HepG2 (cell line): ENCODE results near the gene UBE2N. TPM values are rescaled to one million over a fixed set of nuclear protein-coding genes. Genes with fewer than 3 reads are reported as not detected.

Experiments
- ATAC-seq: fragments of 200-7000 bp; cut with Tn5 transposase; 3 replicates; pipeline ENCODE4 v1.9.1; 2020; ENCODE audit warnings: mild to moderate bottlenecking, moderate library complexity
- BruUV-seq: library from RNA; stranded (reverse); fragments of 400-500 nt; replicated peaks from 2 replicates; lab custom pipeline; 2021; lab: Mats Ljungman, UMichigan
- CTCF ChIA-PET: fragments of 300-600 bp; formaldehyde crosslinking; extraction: SDS; loops from one replicate; lab custom pipeline; 2021; ENCODE audit warnings: low total read pairs, inconsistent platforms, low intra/inter-chr PET ratio; lab: Yijun Ruan, JAX
- POLR2A ChIA-PET: fragments of 350-600 bp; sonication (Branson Sonifier 250); formaldehyde crosslinking; loops from one replicate; lab custom pipeline; 2020; ENCODE audit warnings: antibody characterized with exemption, inconsistent platforms; lab: Yijun Ruan, JAX
- DNase-seq: peaks from one replicate; pipeline ENCODE4 v3.0.0-alpha.2; 2015; ENCODE audit warnings: low spot score
- FAIRE-seq: peaks from 3 replicates; lab custom pipeline; 2011; peaks lifted over from hg19 to GRCh38; lab: Jason Lieb, UNC
- H2AFZ ChIP-seq: one replicate; pipeline ENCODE4 v1.6.1; 2011; ENCODE audit warnings: low read length, inconsistent platforms
- H3K27ac ChIP-seq: fragments of 300-600 bp; 3 replicates; pipeline ENCODE4 v1.8.0; 2011; ENCODE audit warnings: mixed run types, mild to moderate bottlenecking, mixed read lengths, low read length, inconsistent platforms; ENCODE audit not compliant: insufficient read depth; ENCODE audit errors: extremely low read length
- H3K27me3 ChIP-seq, 2 experiments: fragments of 200-600 bp in 1 of 2; 2 replicates in 1 of 2; 3 replicates in 1 of 2; pipeline versions ENCODE4 v1.6.0 to v1.8.0; 2011; ENCODE audit warnings: low read length in 2 of 2, mild to moderate bottlenecking in 2 of 2, moderate library complexity in 2 of 2, inconsistent platforms in 1 of 2; ENCODE audit not compliant: insufficient read depth in 2 of 2, control insufficient read depth in 1 of 2
- H3K36me3 ChIP-seq, 2 experiments: fragments of 200-600 bp in 1 of 2; replicated peaks in 1 of 2; 2 replicates in 1 of 2; 3 replicates in 1 of 2; pipeline versions ENCODE4 v1.5.1 to v1.8.0; 2011; ENCODE audit warnings: low read length in 2 of 2, inconsistent platforms in 1 of 2; ENCODE audit not compliant: insufficient read depth in 2 of 2, control insufficient read depth in 1 of 2
- H3K4me1 ChIP-seq: 2 replicates; pipeline ENCODE4 v1.5.1; 2012; ENCODE audit warnings: low read length, inconsistent platforms; ENCODE audit not compliant: insufficient read depth
- H3K4me2 ChIP-seq: 2 replicates; pipeline ENCODE4 v1.6.0; 2011; ENCODE audit warnings: low read depth, low read length, inconsistent platforms
- H3K4me3 ChIP-seq, 3 experiments: fragments of 200-600 bp in 1 of 3; sonication (generic), shearing (Covaris generic) in 1 of 3; replicated peaks in 1 of 3; 2 replicates each; pipeline ENCODE4 v1.5.1; 2011 to 2016; ENCODE audit warnings: low read length in 3 of 3, inconsistent platforms in 2 of 3, low read depth in 2 of 3, mild to moderate bottlenecking in 2 of 3, control low read depth in 1 of 3, mixed read lengths in 1 of 3; ENCODE audit not compliant: insufficient read depth in 1 of 3
- H3K79me2 ChIP-seq: one replicate; pipeline ENCODE4 v1.6.1; 2011; ENCODE audit warnings: low read length, inconsistent platforms; ENCODE audit not compliant: insufficient read depth
- H3K9ac ChIP-seq: 2 replicates; pipeline ENCODE4 v1.6.0; 2011; ENCODE audit warnings: mild to moderate bottlenecking, low read depth, low read length, inconsistent platforms; ENCODE audit not compliant: insufficient read depth
- H3K9me3 ChIP-seq: 2 replicates; pipeline ENCODE4 v1.5.1; 2012; ENCODE audit warnings: mild to moderate bottlenecking, low read length
- H4K20me1 ChIP-seq: 2 replicates; pipeline ENCODE4 v1.6.0; 2011; ENCODE audit warnings: inconsistent platforms, mild to moderate bottlenecking, low read length, moderate library complexity; ENCODE audit not compliant: insufficient read depth
- ETV5 ChIP-seq: IDR thresholded peaks from 2 replicates; pipeline ENCODE4 v1.6.1; 2018; ENCODE audit warnings: missing biosample characterization, missing genetic modification reagents, inconsistent platforms, borderline replicate concordance
- GTF2F1 ChIP-seq: fragments of 150-350 bp; IDR thresholded peaks from 2 replicates; pipeline ENCODE4 v1.6.1; 2014; ENCODE audit warnings: low read length
- HDAC1 ChIP-seq: sonication (generic); formaldehyde crosslinking; IDR thresholded peaks from 2 replicates; pipeline ENCODE4 v1.5.1; 2020; ENCODE audit warnings: mild to moderate bottlenecking, missing genetic modification reagents
- KAT8 ChIP-seq: IDR thresholded peaks from 2 replicates; pipeline ENCODE4 v1.6.1; 2016; ENCODE audit warnings: missing genetic modification reagents, missing compliant biosample characterization
- LCORL ChIP-seq, 2 experiments: fragments of 450-650 bp in 1 of 2; sonication (generic) in 1 of 2; formaldehyde crosslinking in 1 of 2; IDR thresholded peaks; 2 replicates each; pipeline versions ENCODE4 v1.5.0 to v1.6.1; 2017 to 2020; ENCODE audit warnings: antibody characterized with exemption in 1 of 2, missing genetic modification reagents in 1 of 2
- MLLT10 ChIP-seq: sonication (generic); formaldehyde crosslinking; IDR thresholded peaks from 2 replicates; pipeline ENCODE4 v1.4.0; 2020; ENCODE audit warnings: missing genetic modification reagents
- PHF20 ChIP-seq: sonication (generic); formaldehyde crosslinking; IDR thresholded peaks from 2 replicates; pipeline ENCODE4 v1.5.0; 2020; ENCODE audit warnings: mild to moderate bottlenecking, missing genetic modification reagents
- POGZ ChIP-seq: sonication (generic); formaldehyde crosslinking; IDR thresholded peaks from 2 replicates; pipeline ENCODE4 v1.4.0; 2020; ENCODE audit warnings: mild to moderate bottlenecking, missing genetic modification reagents
- SSRP1 ChIP-seq: IDR thresholded peaks from 2 replicates; pipeline ENCODE4 v1.6.1; 2016; ENCODE audit warnings: control low read depth
- ZNF441 ChIP-seq: sonication (generic); formaldehyde crosslinking; IDR thresholded peaks from 2 replicates; pipeline ENCODE4 v1.7.0; 2021; ENCODE audit warnings: missing genetic modification reagents, borderline replicate concordance
- ZNF567 ChIP-seq: sonication (generic); formaldehyde crosslinking; IDR thresholded peaks from 2 replicates; pipeline ENCODE4 v1.8.1; 2023; ENCODE audit warnings: mild to moderate bottlenecking, missing genetic modification reagents, borderline replicate concordance
- WGBS: methylation state at CpG from one replicate; pipeline ENCODE4 v1.1.6; 2017; ENCODE audit warnings: low lambda C conversion rate; 5-methylcytosine and 5-hydroxymethylcytosine counted together
- in situ Hi-C: cut with HindIII; loops from 2 replicates; pipeline ENCODE4 v1.10.0; 2017; ENCODE audit warnings: low pct_unique_long_range_greater_than_20kb; ENCODE audit not compliant: extremely low pct_ligation_motif_present
- intact Hi-C: fragments of 100-400 bp; cut with micrococcal nuclease; formaldehyde crosslinking; loops from one replicate; pipeline ENCODE4 v1.10.0; 2022; ENCODE audit not compliant: unreplicated experiment
- polyA plus RNA-seq, 8 experiments: library from polyadenylated mRNA; depleted of rRNA in 3 of 8; stranded (reverse) in 7 of 8; unstranded in 1 of 8; fragments of >200 nt; fragmentation: Illumina TruSeq in 4 of 8; extraction: Trizol in 4 of 8; gene quantifications; 2 replicates each; pipeline versions ENCODE4 v1.2.1 to v1.2.3, GENCODE V29; 2011 to 2016; ENCODE audit warnings: low read depth in 4 of 8, missing spikeins in 1 of 8, mixed read lengths in 1 of 8; ENCODE audit not compliant: insufficient read depth in 1 of 8
- total RNA-seq, 5 experiments: library from RNA; depleted of rRNA; stranded (reverse); fragments of >200 nt; fragmentation: Illumina TruSeq; extraction: Trizol; gene quantifications; 2 replicates each; pipeline ENCODE4 v1.2.3, GENCODE V29; 2016; ENCODE audit warnings: low read depth in 1 of 5
- TF ChIP-seq, protein P1 (sequence below): sonication (generic); formaldehyde crosslinking; IDR thresholded peaks from 2 replicates; pipeline ENCODE4 v1.5.0; 2020; ENCODE audit warnings: missing genetic modification reagents, mild to moderate bottlenecking, borderline replicate concordance
- TF ChIP-seq, protein P2 (sequence below): IDR thresholded peaks from 2 replicates; pipeline ENCODE4 v1.6.1; 2016; ENCODE audit warnings: missing biosample characterization, missing genetic modification reagents, low read depth
- TF ChIP-seq, protein P3 (sequence below): IDR thresholded peaks from 2 replicates; pipeline ENCODE4 v1.6.1; 2018; ENCODE audit warnings: missing genetic modification reagents, mild to moderate bottlenecking, missing compliant biosample characterization
- TF ChIP-seq, protein P4 (sequence below): sonication (generic); formaldehyde crosslinking; IDR thresholded peaks from 2 replicates; pipeline ENCODE4 v1.5.0; 2020; ENCODE audit warnings: mild to moderate bottlenecking, missing genetic modification reagents

The UBE2N gene
- total and polyA plus RNA-seq, 2 of the 13 experiments (the other 11 are each of a cell fraction or from before 2014, with no cell fraction given): 188 to 197 TPM

DNA sequence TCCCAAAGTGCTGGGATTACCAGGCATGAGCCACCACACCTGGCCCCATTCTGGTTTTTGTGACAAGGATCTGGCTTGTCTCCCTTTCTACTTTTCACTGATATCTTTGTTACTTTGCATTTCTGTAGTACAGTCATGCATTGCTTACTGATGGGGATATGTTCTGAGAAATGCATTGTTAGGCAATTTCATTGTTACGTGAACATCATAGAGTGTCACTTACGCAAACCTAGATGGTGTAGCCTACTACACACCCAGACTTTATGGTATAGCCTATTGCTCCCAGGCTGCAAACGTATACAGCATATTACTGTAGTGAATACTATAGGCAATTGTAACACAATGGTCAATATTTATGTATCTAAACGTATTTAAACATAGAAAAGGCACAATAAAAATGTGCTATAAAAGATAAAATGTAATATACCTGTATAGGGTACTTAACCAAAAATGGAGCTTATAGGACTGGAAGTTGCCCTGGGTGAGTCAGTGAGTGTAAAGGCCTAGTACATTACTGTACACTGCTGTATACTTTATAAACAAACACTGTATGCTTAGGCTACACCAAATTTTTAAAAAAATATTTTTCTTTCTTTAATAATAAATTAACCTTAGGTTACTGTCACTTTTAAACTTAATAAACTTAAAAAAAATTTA is 41.5 kb upstream of the UBE2N start (continued):
- TF ChIP-seq, protein P1, sequence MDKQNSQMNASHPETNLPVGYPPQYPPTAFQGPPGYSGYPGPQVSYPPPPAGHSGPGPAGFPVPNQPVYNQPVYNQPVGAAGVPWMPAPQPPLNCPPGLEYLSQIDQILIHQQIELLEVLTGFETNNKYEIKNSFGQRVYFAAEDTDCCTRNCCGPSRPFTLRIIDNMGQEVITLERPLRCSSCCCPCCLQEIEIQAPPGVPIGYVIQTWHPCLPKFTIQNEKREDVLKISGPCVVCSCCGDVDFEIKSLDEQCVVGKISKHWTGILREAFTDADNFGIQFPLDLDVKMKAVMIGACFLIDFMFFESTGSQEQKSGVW (CRISPR knock-in tag): no peak
- TF ChIP-seq, protein P2, sequence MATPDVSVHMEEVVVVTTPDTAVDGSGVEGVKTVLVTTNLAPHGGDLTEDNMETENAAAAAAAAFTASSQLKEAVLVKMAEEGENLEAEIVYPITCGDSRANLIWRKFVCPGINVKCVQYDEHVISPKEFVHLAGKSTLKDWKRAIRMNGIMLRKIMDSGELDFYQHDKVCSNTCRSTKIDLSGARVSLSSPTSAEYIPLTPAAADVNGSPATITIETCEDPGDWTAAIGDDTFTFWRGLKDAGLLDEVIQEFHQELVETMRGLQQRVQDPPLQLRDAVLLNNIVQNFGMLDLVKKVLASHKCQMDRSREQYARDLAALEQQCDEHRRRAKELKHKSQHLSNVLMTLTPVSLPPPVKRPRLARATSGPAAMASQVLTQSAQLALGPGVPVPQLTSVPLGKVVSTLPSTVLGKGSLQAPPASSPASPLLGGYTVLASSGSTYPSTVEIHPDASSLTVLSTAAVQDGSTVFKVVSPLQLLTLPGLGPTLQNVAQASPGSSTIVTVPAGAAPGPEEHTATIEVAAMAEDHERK (CRISPR knock-in tag): no peak
- TF ChIP-seq ZNF567 (CRISPR knock-in tag) (no peak), LCORL (IDR thresholded peaks at IDR 0.05) (no peak), LCORL (CRISPR knock-in tag; IDR thresholded peaks at IDR 0.05) (no peak), KAT8 (CRISPR knock-in tag) (no peak), PHF20 (CRISPR knock-in tag) (no peak), SSRP1 (no peak), HDAC1 (CRISPR knock-in tag) (no peak), ETV5 (no peak)

DNA sequence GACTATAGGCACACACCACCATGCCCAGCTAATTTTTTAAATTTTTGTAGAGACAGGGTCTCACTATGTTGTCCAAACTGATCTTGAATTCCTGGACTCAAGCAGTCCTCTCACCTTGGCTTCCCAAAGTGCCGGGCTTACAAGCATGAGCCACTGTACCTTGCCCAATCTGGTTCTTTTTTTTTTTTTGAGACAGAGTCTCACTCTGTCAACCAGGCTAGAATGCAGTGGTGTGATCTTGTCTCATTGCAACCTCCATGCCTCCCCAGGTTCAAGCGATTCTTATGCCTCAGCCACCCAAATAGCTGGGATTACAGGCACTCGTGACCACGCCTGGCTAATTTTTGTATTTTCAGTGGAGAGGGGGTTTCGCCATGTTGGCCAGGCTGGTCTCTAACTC is 41.0 kb upstream of the UBE2N start:
- intact Hi-C loops: no loop called here
- ChIA-PET POLR2A (interaction anchor here (1.2 to 1.7 kb wide), 2 partner anchors 16 to 41 kb away, joined by 4 read pairs; partner anchors contain the start of genes MRPL42 and UBE2N), CTCF (no interaction called here)
- Histone ChIP-seq H3K9me3 (no peaks in the 10 kb centered on the region), H3K9ac (no peak overlapping the region), H3K4me3 (no peak overlapping the region), H3K27me3 (no peaks in the 10 kb centered on the region), H4K20me1 (no peaks in the 10 kb centered on the region), H3K4me1 (peaks cover 10% of the 10 kb centered on the region; the same call in 1 of the 2 replicates), H2AFZ (no peak overlapping the region), H3K4me2 (no peak overlapping the region), H3K27ac (no peak overlapping the region), H3K36me3 (peaks cover 20 to 79% of the 10 kb centered on the region in 2 experiments), H3K79me2 (peaks cover 3% of the 10 kb centered on the region)
- DNase-seq (no peak), FAIRE-seq (no peak), ATAC-seq (no peak)
- BruUV-seq: no TSS peak
- 100% methylated on average over 5 of the region's 5 CpGs for WGBS
- in situ Hi-C loops: no loop called here
- TF ChIP-seq, protein P3, sequence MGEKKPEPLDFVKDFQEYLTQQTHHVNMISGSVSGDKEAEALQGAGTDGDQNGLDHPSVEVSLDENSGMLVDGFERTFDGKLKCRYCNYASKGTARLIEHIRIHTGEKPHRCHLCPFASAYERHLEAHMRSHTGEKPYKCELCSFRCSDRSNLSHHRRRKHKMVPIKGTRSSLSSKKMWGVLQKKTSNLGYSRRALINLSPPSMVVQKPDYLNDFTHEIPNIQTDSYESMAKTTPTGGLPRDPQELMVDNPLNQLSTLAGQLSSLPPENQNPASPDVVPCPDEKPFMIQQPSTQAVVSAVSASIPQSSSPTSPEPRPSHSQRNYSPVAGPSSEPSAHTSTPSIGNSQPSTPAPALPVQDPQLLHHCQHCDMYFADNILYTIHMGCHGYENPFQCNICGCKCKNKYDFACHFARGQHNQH (CRISPR knock-in tag): no peak
- TF ChIP-seq POGZ (CRISPR knock-in tag): no peak
- TF ChIP-seq, protein P4, sequence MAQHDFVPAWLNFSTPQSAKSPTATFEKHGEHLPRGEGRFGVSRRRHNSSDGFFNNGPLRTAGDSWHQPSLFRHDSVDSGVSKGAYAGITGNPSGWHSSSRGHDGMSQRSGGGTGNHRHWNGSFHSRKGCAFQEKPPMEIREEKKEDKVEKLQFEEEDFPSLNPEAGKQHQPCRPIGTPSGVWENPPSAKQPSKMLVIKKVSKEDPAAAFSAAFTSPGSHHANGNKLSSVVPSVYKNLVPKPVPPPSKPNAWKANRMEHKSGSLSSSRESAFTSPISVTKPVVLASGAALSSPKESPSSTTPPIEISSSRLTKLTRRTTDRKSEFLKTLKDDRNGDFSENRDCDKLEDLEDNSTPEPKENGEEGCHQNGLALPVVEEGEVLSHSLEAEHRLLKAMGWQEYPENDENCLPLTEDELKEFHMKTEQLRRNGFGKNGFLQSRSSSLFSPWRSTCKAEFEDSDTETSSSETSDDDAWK: no peak
- no peak for TF ChIP-seq GTF2F1
- TF ChIP-seq ZNF441: no peak
- no peak for TF ChIP-seq MLLT10 (CRISPR knock-in tag)
